22Rv1 (cell line): ENCODE measurements around the gene IQSEC1.

Experiments used
- H3K27ac ChIP-seq: fragments of 450-650 bp; 2 replicates; pipeline ENCODE4 v1.5.1; 2017
- CTCF ChIP-seq: fragments of 450-650 bp; IDR thresholded peaks from 2 replicates; pipeline ENCODE4 v1.5.1; 2017; ENCODE audit warnings: mild to moderate bottlenecking
- ZFX ChIP-seq: fragments of 450-650 bp; IDR thresholded peaks from 2 replicates; pipeline ENCODE4 v1.6.1; 2017; ENCODE audit warnings: antibody characterized with exemption, borderline replicate concordance

IQSEC1 gene

DNA sequence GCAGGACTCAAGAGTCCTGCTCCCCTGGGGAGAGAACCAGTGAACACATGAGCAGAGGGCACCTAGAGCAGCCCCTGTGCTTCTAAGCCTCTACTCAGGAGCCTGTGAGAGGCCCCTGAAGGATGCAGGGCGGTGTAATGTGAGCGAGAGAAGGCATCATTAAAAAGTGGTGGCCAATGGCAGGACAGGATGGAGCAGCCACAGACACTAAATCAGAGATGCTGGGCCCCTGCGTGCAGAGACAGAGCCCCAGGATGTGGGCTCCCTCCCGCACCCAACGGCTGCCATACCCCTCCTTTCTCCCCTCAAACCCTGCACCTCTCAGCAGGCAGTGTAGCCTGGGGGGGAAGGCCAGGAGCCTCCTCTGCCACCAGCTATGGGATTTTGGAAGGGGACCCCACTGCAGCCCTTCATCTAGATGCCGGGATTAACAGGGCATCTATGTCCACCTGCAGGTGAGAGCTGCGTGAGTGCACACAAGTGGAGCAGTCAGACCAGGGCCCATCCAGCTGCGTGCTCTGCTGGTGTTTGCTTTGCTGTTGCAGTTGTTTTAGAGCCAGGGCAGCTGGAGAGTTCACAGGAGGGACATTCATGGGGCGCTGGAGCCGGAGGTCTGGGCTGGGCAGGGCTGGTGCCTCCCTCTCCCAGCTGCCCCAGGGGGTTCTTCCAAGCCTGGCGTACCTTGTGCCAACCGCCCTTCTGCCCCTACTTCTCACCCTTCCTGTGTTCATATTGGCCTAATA lies 5.1 kb upstream of the IQSEC1 start:
- H3K27ac ChIP-seq, result no peak overlapping the region
- TF ChIP-seq CTCF (no peak), ZFX (no peak)

GRCh38 chr3:13077431-13078162 lies 4.4 kb upstream of the IQSEC1 start:
- TF ChIP-seq ZFX (no peak), CTCF (no peak)
- H3K27ac ChIP-seq, result no peak overlapping the region

DNA sequence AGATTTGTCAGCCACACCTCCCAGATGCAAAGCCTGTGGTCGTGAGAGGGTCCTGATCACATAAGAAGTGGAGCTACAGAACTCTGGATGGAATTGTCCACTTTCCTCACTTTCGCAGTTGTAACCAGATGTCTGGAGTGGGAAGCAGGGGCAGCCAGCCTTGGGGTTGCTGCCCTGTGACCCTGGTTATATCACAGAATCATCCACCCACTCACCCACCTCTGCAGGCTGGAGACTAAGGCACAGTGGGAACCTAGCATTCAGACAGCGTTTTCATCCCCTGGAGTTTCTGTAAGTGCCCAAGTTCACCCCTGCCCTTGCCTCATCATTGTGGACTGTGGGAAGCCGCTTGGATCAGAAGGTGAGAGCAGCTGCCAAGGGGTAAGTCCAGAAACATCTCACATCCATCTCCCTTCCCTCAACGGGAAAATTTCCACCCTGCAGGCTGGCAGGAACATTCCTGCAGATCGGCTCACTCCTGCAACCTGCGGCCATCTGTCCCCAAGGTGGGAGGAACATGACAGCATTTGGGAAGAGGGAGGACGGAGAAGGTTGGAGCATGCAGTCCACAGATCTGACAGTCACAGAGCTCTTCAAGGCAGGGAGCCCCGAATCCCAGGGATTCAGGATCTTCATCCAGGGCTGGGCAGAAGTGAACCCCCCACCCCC lies 2.9 kb upstream of the IQSEC1 start:
- TF ChIP-seq CTCF, result no peak
- no peak for TF ChIP-seq ZFX
- no peak overlapping the region for H3K27ac ChIP-seq

DNA sequence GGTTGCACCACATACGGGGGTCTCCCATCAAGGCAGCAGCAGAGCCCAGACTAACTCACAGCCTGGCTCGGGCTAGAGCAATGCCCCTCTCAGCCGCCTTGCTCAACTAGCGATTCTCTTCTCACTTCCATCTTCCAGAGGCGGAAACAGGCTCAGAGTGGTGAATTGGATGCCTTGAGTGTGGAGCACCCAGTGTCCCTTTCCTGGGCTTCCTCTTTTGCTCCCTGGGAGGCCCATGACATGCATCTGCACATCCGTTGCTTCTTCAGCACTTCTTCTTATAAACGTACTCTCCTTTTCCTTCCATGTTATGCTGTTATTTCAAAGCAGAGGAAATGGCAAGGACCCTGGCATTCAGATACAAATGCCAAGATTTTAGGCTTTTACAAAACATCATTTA lies 2.1 kb upstream of the IQSEC1 start:
- no peak overlapping the region for H3K27ac ChIP-seq
- TF ChIP-seq CTCF (no peak), ZFX (no peak)

DNA sequence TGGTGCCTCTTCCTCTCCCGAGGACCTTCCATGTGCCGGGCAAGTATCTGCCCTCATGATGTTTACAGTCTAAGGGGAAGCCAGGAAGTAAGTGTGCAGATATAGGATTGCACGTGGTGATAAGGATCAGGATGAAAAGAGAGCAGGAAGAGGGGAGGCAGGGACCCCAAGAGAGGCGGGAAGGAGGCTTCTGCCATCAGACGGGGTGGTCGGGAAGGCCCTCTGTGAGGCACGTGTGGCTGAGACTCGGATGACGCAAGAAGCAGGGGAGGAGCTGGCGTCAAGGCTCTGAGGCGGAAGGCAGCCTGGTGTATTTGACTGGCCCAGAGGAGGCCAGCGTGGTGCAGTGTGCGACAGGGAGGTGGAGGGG lies 762 bp upstream of the IQSEC1 start:
- no peak for TF ChIP-seq CTCF
- no peak for TF ChIP-seq ZFX
- H3K27ac ChIP-seq, result no peak overlapping the region

DNA sequence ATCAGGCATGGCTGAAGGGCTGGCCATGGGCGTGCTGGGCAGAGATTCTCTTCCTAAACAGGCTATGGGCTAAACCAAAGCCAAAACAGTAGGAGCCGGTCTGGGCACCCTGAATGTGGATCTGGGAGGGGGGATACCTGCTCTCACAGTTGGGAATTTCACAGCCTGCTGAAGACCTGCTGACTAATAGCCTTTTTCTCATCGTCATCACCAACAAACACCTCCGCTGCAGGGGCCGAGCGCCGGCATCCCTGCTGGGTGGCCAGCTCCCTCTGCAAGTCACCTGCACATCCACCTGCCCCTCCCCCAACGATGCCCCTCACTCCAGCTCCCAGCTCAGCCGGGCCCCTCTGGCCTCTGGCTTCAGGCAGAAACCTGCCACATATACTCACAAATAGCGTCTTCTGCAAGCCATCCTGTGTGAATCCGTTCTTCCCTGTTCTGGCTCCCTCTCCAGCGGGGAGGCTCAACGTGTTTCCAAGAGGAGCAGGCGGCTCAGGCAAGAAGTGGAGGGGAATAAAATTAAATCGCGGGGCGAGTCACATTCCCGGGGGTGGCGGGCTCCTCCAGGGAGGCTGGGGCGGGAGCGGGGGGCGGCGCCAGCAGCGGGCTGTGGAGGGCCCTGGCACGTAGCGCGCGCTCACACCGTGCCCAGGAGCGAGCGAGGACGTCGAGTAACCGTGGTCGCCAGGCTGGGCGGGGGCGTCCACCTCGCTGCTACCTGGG lies 466 bp downstream of the IQSEC1 start:
- TF ChIP-seq CTCF (no peak), ZFX (no peak)
- H3K27ac ChIP-seq, result no peak overlapping the region
